Bronchial epithelial cell (primary cell): ENCODE results near the gene ERAS. TPM values are rescaled to one million over a fixed set of nuclear protein-coding genes. Genes with fewer than 3 reads are reported as not detected.
"Not testable (repeated sequence)": the region's sequence is repeated elsewhere in the genome, so short reads cannot be mapped to it uniquely, and the experiment has no call there.

Experiments used
- DNase-seq: peaks from one replicate; pipeline ENCODE4 v3.0.0-alpha.2; 2010; ENCODE audit warnings: low read depth
- FAIRE-seq: peaks from 2 replicates; lab custom pipeline; 2011; peaks lifted over from hg19 to GRCh38; lab: Jason Lieb, UNC
- H3K27me3 ChIP-seq: 2 replicates; pipeline ENCODE4 v1.5.1; 2011; ENCODE audit warnings: low read length; ENCODE audit not compliant: control insufficient read depth, insufficient read depth
- H3K36me3 ChIP-seq: 2 replicates; pipeline ENCODE4 v1.5.1; 2011; ENCODE audit warnings: low read length; ENCODE audit not compliant: control insufficient read depth, insufficient read depth
- H3K4me3 ChIP-seq: 2 replicates; pipeline ENCODE4 v1.5.1; 2011; ENCODE audit warnings: mild to moderate bottlenecking, low read depth, low read length, control low read depth
- total RNA-seq: library from RNA; depleted of rRNA; stranded (reverse); fragments of >200 nt; gene quantifications from 2 replicates; pipeline ENCODE4 v1.2.1, GENCODE V29; 2014
- TF ChIP-seq, protein P1 (sequence below): IDR thresholded peaks from 2 replicates; pipeline ENCODE4 v1.5.1; 2011; ENCODE audit warnings: mild to moderate bottlenecking, moderate library complexity, low read length, control low read depth, inconsistent platforms; ENCODE audit not compliant: insufficient read depth, severe bottlenecking

The ERAS gene
- total RNA-seq, 1 donor from 2014 or later, result not detected

GRCh38 chrX:48854898-48855297 is 28.6 kb downstream of the ERAS start:
- no peak overlapping the region for H3K4me3 ChIP-seq
- no peaks in the 10 kb centered on the region for H3K27me3 ChIP-seq
- no peak for FAIRE-seq
- H3K36me3 ChIP-seq, result no peaks in the 10 kb centered on the region
- TF ChIP-seq, protein P1, sequence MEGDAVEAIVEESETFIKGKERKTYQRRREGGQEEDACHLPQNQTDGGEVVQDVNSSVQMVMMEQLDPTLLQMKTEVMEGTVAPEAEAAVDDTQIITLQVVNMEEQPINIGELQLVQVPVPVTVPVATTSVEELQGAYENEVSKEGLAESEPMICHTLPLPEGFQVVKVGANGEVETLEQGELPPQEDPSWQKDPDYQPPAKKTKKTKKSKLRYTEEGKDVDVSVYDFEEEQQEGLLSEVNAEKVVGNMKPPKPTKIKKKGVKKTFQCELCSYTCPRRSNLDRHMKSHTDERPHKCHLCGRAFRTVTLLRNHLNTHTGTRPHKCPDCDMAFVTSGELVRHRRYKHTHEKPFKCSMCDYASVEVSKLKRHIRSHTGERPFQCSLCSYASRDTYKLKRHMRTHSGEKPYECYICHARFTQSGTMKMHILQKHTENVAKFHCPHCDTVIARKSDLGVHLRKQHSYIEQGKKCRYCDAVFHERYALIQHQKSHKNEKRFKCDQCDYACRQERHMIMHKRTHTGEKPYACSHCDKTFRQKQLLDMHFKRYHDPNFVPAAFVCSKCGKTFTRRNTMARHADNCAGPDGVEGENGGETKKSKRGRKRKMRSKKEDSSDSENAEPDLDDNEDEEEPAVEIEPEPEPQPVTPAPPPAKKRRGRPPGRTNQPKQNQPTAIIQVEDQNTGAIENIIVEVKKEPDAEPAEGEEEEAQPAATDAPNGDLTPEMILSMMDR, result peak; percentile 39
- peak; percentile 11 for DNase-seq

DNA sequence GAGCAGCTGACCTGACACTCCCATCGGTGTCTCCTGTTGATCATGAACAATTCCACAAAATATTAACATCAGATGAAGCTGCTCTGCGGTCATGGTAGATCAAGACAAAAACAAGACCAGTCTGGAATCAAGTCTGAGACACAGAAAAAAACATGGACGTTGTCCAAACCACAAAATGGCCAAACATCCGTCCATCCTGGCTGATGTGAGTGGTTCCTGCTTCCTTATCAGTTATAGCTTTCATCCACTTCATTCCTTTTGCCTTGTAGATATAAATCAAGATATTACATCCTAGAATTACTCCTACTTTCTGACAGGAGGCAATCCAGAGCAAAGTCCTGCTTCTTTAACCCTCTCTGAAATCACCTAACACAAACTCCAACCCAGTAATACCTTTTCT is 37.9 kb downstream of the ERAS start:
- Histone ChIP-seq H3K27me3 (no peaks in the 10 kb centered on the region), H3K36me3 (no peaks in the 10 kb centered on the region), H3K4me3 (no peak overlapping the region)
- FAIRE-seq (no peak), DNase-seq (peak; percentile 58)
- TF ChIP-seq, protein P1, result no peak

GRCh38 chrX:48872017-48872416 is 45.7 kb downstream of the ERAS start:
- not testable (repeated sequence) for H3K27me3 ChIP-seq, H3K4me3 ChIP-seq, DNase-seq, FAIRE-seq, H3K36me3 ChIP-seq

DNA sequence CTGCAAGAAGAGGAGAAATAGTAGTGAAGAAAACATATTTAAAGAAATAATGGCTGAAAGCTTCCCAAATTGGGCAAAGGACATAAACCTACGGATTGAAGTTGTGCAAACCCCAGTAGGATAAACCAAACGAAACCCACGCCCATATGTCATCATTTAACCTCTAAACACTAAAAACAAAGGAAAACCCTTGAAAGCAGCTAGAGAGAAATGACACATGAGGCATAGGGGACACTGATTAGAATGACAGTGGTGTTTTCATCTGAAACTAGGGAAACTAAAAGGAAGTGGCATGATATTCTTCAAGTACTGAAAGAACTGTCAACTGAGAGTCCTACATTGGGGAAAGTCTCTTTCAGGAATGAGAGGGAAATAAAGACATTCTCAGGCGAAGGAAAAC is 50.6 kb downstream of the ERAS start:
- FAIRE-seq, H3K4me3 ChIP-seq, H3K27me3 ChIP-seq, H3K36me3 ChIP-seq, DNase-seq: not testable (repeated sequence)

Other genes with a start within 250 kb of the ERAS start
- 121 and 164 TPM in 2 replicates for gene WDR13, start 229.0 kb upstream of the ERAS start, total RNA-seq
- gene WAS, start 142.7 kb upstream of the ERAS start, total RNA-seq, result not detected in 2 replicates
- 1.2 and 1.3 TPM in 2 replicates for gene SUV39H1, start 129.8 kb upstream of the ERAS start, total RNA-seq
- not detected in 2 replicates for gene GLOD5, start 64.8 kb upstream of the ERAS start, total RNA-seq
- not detected in 2 replicates for gene GATA1, start 39.9 kb upstream of the ERAS start, total RNA-seq
- 33.2 and 36.2 TPM in 2 replicates for gene HDAC6, start 24.4 kb upstream of the ERAS start, total RNA-seq
- gene PCSK1N, start 9.1 kb downstream of the ERAS start, total RNA-seq, result 0.26 and 0.51 TPM in 2 replicates
- 28.2 and 35.2 TPM in 2 replicates for gene TIMM17B, start 71.3 kb downstream of the ERAS start, total RNA-seq
- 101 and 108 TPM in 2 replicates for gene PQBP1, start 71.4 kb downstream of the ERAS start, total RNA-seq
- 19.3 and 21.9 TPM in 2 replicates for gene SLC35A2, start 85.1 kb downstream of the ERAS start, total RNA-seq
- 3.2 and 6.8 TPM in 2 replicates for gene PIM2, start 92.5 kb downstream of the ERAS start, total RNA-seq
- gene OTUD5, start 131.1 kb downstream of the ERAS start, total RNA-seq, result 18.4 and 23.0 TPM in 2 replicates
- 0.26 and 0.64 TPM in 2 replicates for gene KCND1, start 145.3 kb downstream of the ERAS start, total RNA-seq
- 24.5 and 35.8 TPM in 2 replicates for gene GRIPAP1, start 175.8 kb downstream of the ERAS start, total RNA-seq
- gene TFE3, start 216.8 kb downstream of the ERAS start, total RNA-seq, result 8.7 and 14.8 TPM in 2 replicates
- 1.1 and 2.2 TPM in 2 replicates for gene CCDC120, start 232.5 kb downstream of the ERAS start, total RNA-seq
- gene PRAF2, start 247.5 kb downstream of the ERAS start, total RNA-seq, result 1.7 and 2.6 TPM in 2 replicates